Right cardiac atrium (tissue), 5 donors: ENCODE measurements around the gene CCDC69. TPM values are rescaled to one million over a fixed set of nuclear protein-coding genes. Genes with fewer than 3 reads are reported as not detected.

Experiments used
- ATAC-seq, 2 donors: fragments of 200-7000 bp; cut with Tn5 transposase; one replicate each; pipeline versions ENCODE4 v1.8.0 to v1.9.1; 2020; ENCODE audit warnings: moderate library complexity in 2 of 2, mild to moderate bottlenecking in 1 of 2
- DNase-seq, 3 donors: peaks; one replicate each; pipeline ENCODE4 v3.0.0-alpha.2; 2020
- H3K27ac ChIP-seq: one replicate; pipeline ENCODE4 v1.5.1; 2013; ENCODE audit warnings: mild to moderate bottlenecking, low read length, control low read depth, moderate library complexity
- H3K27me3 ChIP-seq: one replicate; pipeline ENCODE4 v1.6.1; 2013; ENCODE audit not compliant: control insufficient read depth, insufficient read depth
- H3K4me1 ChIP-seq: one replicate; pipeline ENCODE4 v1.6.1; 2013; ENCODE audit warnings: low read length; ENCODE audit not compliant: control insufficient read depth, insufficient read depth
- H3K4me3 ChIP-seq: one replicate; pipeline ENCODE4 v1.5.1; 2013; ENCODE audit warnings: low read length, control low read depth
- H3K9me3 ChIP-seq: one replicate; pipeline ENCODE4 v1.6.1; 2013; ENCODE audit warnings: low read length; ENCODE audit not compliant: control insufficient read depth
- WGBS: extraction: QIAGEN DNeasy Blood & Tissue Kit; methylation state at CpG from one replicate; pipeline ENCODE4 v1.1.7; 2013; 5-methylcytosine and 5-hydroxymethylcytosine counted together
- intact Hi-C, 4 donors: fragments of 100-400 bp; cut with DNase I; formaldehyde crosslinking; loops; one replicate each; pipeline versions ENCODE4 v1.11.0 to v1.14.0; 2022 to 2023
- polyA plus RNA-seq: library from polyadenylated mRNA; stranded (reverse); fragments of 200-250 nt; gene quantifications from one replicate; pipeline ENCODE4 v1.2.3, GENCODE V29; 2013
- total RNA-seq, 4 donors: library from RNA; stranded (reverse); fragmentation: NEBNext Ultra II Directional; extraction: Animal tissue kit (Norgen Biotek cat#: 25700); gene quantifications; one replicate each; pipeline ENCODE4 v1.2.1, GENCODE V29; 2021
- donor health status: healthy with polysubstance abuse.
- donor health status: DM: no; HTN: yes; CAD: no.
- donor health status: DM: no; HTN: no; CAD: no.
- donor health status: DM: no; HTN: yes; CAD: no; lungs with severe emphysema.
- donor health status: DM: yes; HTN: yes; CAD: no.

Gene CCDC69
- total and polyA plus RNA-seq, 5 donors: 167 to 244 (median 191) TPM

GRCh38 chr5:151142933-151143332 is 81.0 kb downstream of the CCDC69 start:
- intact Hi-C loops: no loop called here
- Histone ChIP-seq H3K9me3 (no peaks in the 10 kb centered on the region), H3K27me3 (no peaks in the 10 kb centered on the region), H3K4me3 (no peak overlapping the region), H3K27ac (no peak overlapping the region), H3K4me1 (peaks cover 16% of the 10 kb centered on the region)
- 67% methylated on average over 1 of the region's 1 CpG for WGBS
- ATAC-seq: no peak
- no peak for DNase-seq

- no peaks in the 10 kb centered on the region for H3K9me3 ChIP-seq
- peak in 2 of 3 donors; percentile 61 to 63 for DNase-seq
- H3K4me1 ChIP-seq: peaks cover 13% of the 10 kb centered on the region
- 24% methylated on average over 15 of the region's 15 CpGs for WGBS
- peak; percentile 47 to 60 for ATAC-seq
- no peak overlapping the region for H3K4me3 ChIP-seq
- H3K27ac ChIP-seq: peak overlapping the region; percentile 85
- intact Hi-C loops: no loop called here
- H3K27me3 ChIP-seq: no peaks in the 10 kb centered on the region
Measured at GRCh38 chr5:151141535-151141934, 82.4 kb downstream of the CCDC69 start.

GRCh38 chr5:151140686-151141459 is 83.0 kb downstream of the CCDC69 start:
- no peak overlapping the region for H3K4me3 ChIP-seq
- intact Hi-C loops: no loop called here
- no peaks in the 10 kb centered on the region for H3K9me3 ChIP-seq
- H3K27me3 ChIP-seq: no peaks in the 10 kb centered on the region
- WGBS: 67% methylated on average over 7 of the region's 7 CpGs
- ATAC-seq: no peak
- peak overlapping the region; percentile 85 for H3K27ac ChIP-seq
- no peak for DNase-seq
- peaks cover 12% of the 10 kb centered on the region for H3K4me1 ChIP-seq

- H3K9me3 ChIP-seq: no peaks in the 10 kb centered on the region
- ATAC-seq (no peak), DNase-seq (no peak)
- H3K27me3 ChIP-seq: no peaks in the 10 kb centered on the region
- intact Hi-C loops: no loop called here
- no peak overlapping the region for H3K27ac ChIP-seq
- H3K4me1 ChIP-seq: peaks cover 10% of the 10 kb centered on the region
- H3K4me3 ChIP-seq: no peak overlapping the region
- WGBS: 93% methylated on average over 3 of the region's 3 CpGs
Measured at GRCh38 chr5:151139646-151140045, 84.2 kb downstream of the CCDC69 start.

DNA sequence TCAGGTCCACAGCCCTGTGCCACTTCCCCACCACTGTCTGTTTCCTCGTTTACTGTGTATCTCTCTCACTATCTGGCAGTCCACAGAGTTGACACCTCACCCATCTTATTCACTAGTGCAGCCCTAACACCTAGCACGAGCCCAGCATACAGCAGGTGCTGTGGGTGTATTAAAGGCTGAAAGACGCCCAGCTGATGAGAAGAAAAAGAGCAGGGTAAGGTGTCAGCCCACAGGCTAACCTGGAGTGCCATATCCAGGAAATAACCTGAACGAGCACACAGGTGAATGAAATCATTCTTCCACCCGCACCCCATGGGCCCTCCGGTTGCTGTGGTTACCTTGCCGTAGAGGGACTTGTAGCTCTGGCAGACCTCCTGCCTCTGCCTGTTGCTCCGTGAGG is 84.9 kb downstream of the CCDC69 start:
- ATAC-seq (no peak), DNase-seq (peak in 1 of 3 donors; percentile 35)
- Histone ChIP-seq H3K4me3 (no peak overlapping the region), H3K27me3 (no peaks in the 10 kb centered on the region), H3K27ac (no peak overlapping the region), H3K9me3 (no peaks in the 10 kb centered on the region), H3K4me1 (peaks cover 10% of the 10 kb centered on the region)
- WGBS: 86% methylated on average over 8 of the region's 8 CpGs
- intact Hi-C loops: no loop called here

GRCh38 chr5:151138114-151138513 is 85.8 kb downstream of the CCDC69 start:
- peaks cover 10% of the 10 kb centered on the region for H3K4me1 ChIP-seq
- ATAC-seq (no peak), DNase-seq (no peak)
- intact Hi-C loops: no loop called here
- H3K4me3 ChIP-seq: no peak overlapping the region
- H3K27ac ChIP-seq: no peak overlapping the region
- no peaks in the 10 kb centered on the region for H3K27me3 ChIP-seq
- H3K9me3 ChIP-seq: no peaks in the 10 kb centered on the region
- WGBS: 81% methylated on average over 1 of the region's 1 CpG

- Histone ChIP-seq H3K27me3 (no peaks in the 10 kb centered on the region), H3K4me1 (peaks cover 10% of the 10 kb centered on the region), H3K27ac (no peak overlapping the region), H3K9me3 (no peaks in the 10 kb centered on the region), H3K4me3 (no peak overlapping the region)
- 86% methylated on average over 10 of the region's 10 CpGs for WGBS
- no peak for ATAC-seq
- intact Hi-C loops: no loop called here
- no peak for DNase-seq
Measured at GRCh38 chr5:151137067-151137825, 86.6 kb downstream of the CCDC69 start.

DNA sequence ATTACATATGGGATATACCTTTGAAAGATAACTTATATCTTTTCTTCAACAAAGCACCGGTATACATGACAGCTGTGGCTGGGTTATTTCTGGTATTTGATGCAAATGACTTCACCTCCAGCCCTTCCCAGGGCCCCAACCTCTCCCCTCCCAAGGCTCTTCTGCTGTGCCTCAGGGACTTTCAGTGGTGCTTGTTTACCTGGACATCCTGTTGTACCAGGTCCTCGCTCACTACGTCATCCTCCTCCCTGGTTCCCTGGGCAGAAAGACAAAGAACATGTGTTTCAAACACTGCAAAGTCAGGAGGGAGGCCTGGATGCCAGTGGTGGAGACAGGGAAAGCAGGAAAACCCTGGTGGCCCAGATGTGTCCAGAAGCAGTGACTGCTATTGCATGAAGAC is 89.7 kb downstream of the CCDC69 start:
- Histone ChIP-seq H3K9me3 (no peaks in the 10 kb centered on the region), H3K4me1 (no peaks in the 10 kb centered on the region), H3K27me3 (no peaks in the 10 kb centered on the region), H3K27ac (no peak overlapping the region), H3K4me3 (no peak overlapping the region)
- 84% methylated on average over 3 of the region's 3 CpGs for WGBS
- DNase-seq (no peak), ATAC-seq (no peak)
- intact Hi-C loops: no loop called here

DNA sequence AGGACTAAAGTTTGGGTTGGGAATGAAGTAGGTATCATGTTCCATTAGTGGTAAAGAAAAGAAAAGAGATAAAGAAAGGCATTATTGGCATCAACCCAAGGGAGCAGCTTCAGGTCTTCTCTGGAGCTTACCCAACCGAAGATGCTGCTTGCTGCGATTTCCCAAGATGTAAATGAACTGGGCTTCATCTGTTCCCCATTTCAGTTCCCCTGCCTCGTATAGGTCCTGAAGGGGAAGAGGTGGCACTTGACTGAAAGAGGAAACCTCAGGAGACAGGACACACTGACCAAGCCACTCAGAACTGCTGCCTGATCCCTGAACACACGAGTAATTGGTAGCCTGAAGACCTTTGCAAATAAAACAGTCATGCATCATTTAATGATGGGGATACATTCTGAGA is 90.9 kb downstream of the CCDC69 start:
- intact Hi-C loops: no loop called here
- DNase-seq (no peak), ATAC-seq (no peak)
- Histone ChIP-seq H3K9me3 (no peaks in the 10 kb centered on the region), H3K27me3 (no peaks in the 10 kb centered on the region), H3K27ac (no peak overlapping the region), H3K4me1 (no peaks in the 10 kb centered on the region), H3K4me3 (no peak overlapping the region)
- WGBS: 69% methylated on average over 4 of the region's 4 CpGs
